HG03045 (cell line): ENCODE data around the gene CSNK1D.
"Not testable (repeated sequence)": the region's sequence is repeated elsewhere in the genome, so short reads cannot be mapped to it uniquely, and the experiment has no call there.

Experiments
- ATAC-seq: cut with Tn5 transposase; IDR thresholded peaks from one replicate; pipeline ENCODE4 v1.9.1; 2021; ENCODE audit warnings: mild to moderate bottlenecking, moderate library complexity; ENCODE audit not compliant: unreplicated experiment

CSNK1D gene

DNA sequence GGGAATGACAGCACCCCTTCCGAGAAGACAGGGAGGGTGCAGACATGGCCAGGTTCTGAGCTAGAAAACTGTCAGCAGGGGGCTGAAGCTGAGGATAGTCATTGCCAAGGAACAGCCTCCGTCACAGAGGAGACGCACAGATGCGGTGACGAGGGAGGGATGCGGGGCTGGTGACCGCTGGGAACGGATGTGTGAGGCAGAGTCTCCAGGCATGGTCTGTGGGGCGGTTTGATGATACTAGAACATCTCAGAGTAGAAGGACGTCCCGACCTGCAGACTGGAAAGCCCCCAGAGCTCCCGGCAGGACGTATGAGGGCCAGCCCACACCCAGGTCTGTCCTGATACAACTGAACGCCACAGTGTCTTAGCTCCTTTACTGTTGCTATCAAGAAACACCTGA is 1.8 kb upstream of the CSNK1D start:
- ATAC-seq = no peak

DNA sequence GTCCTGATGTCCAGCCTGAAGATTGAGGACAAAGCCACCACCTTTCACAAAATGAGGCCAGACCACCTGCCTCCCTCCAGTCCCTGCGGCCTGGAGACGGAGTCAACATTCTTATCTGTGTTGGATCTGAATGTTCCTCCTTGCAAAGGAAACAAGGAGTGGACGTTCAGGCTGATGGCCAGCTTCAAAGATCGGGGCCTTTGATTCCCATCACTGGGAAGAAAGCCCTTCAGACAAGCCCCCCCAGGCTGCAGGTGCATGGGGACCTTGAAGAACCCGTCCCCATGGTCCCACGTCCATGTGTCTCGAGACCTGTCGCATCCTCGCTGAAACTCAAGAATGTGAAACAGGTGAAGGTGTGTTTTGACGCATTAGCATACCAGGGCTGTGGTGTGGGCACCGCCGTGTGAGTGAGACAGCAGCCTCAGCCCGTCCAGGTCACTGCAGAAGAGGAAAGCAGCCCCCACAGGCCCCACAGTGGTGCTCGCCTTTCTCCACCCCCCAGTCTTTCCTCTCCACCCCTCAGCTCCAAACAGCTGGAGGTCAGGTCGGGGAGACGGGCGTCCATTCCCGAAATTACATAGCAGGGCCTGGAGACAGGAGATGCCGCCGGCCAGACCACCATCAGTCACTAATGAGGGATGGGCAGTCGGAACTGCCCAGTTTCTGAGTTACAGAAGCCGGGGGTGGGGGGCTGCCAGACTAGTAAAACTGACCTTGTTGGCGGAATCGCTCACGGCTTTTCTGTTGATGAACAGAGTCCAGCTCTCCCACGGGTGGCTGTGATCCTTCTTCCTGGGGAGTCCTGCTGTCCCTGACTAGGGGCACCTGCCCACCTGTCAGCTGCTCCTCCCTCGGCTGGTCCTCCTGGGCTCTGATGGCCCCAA is 877 bp upstream of the CSNK1D start:
- ATAC-seq = no peak

DNA sequence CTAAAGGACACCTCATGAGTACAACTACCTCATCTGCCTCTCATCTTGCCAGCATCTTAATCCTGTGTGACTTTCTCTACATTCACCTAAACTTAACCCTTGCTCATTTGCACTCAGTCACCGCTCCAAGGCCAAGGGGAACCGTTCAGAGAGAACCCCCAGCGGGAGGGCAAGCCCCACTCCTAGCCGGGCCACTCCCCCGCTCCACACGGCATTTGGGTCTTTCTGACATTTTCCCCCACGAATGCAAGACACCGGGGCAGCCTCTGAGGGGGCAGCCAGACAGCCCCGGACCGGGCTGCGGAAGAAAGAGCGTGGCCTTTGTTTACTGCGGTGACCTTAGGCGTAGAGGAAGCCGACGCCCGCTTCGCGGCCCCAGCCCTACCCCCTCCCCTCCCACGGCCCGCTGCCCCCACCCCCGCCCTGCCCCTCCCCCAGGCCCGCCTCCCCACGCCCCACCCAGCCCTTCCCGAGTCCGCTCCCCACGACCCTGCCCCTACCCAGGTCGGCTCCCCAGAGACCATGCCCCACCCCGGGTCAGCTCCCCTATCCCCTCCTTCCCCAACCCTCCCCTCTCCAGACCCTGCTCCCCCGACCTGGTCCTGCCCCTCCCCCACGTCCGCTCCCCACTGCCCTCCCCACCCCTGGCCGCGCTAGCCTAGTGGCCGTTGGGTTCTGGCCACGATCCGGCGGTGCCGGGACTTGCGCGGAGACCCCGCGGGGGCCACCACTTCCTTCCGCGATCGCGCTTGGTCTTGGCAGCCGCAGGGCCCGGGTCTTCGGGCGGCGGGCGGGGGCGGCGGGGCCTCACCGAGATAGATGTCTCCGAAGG is 789 bp downstream of the CSNK1D start:
- ATAC-seq = no peak

DNA sequence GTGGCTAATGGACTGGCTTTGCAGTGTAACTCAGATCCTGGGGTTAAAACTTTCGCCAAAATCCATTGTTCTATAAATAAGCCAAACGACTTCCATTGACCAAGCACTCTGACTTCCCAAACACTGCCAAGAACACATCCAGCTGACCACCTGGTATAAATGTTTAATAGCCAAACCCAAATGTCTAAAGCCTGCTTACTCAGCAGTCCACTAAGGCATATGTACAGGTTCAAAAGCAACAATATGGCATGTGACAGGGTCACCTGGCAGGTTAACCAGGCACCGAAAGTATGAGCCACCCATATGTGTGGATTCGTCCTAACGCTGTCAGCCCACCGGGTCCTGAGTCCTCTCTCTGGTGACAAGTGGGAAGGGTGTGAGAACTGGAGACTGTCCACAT is 2.1 kb downstream of the CSNK1D start:
- ATAC-seq = no peak

DNA sequence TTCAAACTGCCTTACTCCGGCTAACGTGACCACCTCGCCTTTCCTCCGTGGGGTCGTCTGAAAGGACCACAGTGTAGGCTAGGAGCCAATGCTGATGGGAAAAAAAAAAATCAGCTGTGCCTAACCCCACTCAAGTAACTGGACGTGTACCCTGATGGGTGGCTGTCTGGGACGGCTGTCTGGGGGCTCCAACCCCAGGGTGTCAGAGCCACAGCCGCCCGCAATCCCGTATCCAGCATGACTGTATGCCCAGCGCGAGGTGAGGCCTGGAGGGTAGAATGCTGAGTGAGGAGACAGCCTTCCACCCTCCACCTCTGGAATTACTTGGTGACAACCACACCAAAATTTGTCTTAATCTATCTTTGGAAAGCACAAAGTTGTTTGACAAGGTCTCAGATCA is 2.8 kb downstream of the CSNK1D start:
- ATAC-seq = no peak

DNA sequence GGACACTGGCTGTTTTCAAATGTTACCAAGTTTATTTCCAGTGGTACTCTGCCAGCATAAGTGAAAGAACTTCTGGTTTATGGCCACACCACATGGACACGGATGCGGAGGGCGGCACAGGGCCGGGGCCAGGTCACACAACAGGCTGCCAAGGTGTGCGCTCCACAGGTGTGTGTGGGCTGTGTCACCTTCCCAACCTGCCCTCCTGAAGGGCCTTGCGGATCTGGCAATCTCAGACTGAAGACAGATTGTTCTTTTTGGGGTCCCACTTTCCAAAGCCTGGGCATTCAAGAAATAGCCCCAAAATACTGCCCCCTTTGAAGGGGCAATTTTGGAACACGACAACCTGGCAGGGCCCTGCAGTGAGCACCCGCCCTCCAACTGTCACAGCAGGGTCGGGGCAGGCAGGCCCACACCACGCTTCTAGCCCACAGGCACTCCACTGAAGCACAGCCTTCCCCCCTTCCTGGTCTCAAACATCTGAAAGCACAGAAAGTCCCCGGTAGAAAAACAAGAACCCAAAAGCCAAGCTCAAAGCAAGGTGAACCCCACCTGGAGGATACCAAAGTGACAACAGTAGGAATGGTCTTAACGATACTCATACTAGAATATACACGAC is 3.5 kb downstream of the CSNK1D start:
- no peak for ATAC-seq

DNA sequence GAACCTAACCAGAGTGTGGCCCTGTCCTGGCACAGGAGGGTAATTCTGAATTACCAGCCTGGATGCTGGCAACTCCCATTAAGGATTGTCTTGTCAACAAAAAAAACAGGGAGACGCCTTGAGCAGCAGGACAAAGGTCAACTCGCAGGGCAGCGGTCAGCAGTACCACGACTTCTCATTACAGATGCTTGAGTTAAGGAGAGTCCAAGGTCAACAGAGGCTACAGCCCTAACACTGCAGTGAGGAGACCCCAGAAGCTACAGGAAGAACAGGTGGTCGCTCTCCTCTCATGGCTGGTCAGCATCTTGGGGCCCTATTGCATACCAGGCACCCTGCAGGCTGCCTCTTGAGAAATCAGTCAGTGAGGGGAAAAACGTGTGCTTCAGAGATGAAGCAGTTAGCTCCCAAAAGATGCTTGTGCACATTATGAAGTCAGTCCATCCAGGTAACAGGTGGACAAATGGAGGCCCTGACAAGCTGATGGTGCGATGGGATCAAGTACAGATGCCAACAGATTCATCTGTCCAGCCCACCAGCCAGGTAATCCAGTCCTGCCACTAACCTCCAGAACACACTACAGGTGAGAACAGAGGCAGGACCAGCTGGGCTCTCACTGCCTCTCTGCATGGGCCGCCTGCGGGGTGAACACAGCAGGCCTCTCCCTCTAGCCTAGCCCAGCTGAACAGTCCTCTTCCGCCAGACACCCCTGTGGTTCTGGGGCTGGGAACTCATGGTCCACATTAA is 4.2 kb downstream of the CSNK1D start:
- ATAC-seq = no peak

DNA sequence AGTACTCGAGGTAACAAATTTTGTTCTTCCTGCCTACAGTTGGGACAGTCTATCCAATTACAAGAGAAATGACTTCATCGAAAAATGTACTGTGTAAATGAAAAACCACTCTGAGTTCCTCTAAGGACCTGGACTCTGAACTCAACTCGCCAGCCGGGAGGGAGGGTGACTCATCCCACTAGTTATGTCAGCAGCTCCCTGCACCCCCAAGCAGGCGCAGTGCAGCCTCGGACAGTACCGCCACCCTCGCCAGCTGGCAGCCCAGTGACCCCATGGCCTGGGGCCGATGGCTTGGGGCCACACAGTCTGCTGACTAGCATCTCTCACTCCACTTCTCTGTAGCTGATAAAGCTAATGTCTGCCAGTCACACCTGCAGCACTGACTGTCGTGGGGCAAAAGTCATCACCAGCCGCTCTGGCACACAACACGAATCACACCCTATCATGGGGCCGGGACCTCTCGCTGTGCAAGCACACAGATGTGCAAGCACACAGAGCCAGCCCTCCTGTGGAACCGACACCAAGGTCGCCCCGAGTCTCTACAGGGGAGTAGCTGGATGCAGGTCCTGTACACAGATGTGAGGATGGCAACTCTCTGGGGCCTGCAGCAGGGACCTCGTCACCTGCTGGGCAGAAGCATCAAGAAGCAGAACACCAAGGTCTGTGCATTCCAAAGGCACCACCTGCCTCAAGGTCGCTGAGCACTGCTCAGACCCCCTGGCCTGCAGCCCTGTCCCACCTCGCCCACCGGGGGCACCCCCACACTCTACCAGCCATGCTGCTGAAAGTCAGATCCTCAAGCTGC is 5.7 kb downstream of the CSNK1D start:
- no peak for ATAC-seq

DNA sequence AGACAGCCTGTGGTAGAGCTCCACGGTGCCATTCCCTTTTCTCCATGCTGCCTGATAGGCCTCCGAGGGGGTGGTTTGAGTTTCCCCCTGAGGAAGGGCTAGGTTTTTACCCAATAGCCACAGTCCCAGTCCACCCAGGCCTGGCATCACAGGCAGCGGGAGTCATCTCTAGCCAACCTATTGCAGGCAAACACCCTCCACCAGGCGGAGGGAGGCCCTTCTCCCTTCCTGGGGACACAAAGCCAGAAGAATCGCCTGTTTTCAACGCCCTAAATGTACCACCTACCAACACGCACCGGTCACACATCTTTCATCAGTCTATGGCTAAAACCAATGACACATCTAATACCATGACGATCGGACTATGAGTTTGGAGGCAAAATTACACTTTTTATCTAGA is 7.4 kb downstream of the CSNK1D start:
- ATAC-seq = no peak

DNA sequence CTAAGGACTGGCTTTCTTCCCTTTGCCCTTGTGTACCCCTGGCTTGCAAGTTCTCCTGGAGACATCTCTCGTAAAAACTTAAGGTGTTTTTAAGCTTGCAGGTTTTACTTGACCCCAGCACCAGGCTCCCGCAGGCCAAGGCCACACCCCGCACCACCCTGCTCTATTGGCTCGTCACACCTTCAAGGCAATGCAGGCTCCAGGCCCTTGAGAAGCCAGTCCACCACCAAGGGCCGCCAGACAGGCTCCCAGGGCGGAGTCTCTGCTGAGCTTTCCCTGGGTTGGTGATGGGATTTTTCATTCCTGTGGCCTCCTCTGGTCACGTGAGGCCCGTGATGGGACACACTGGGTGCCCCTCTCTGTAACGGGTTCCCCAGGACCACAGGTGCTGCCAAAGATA is 9.9 kb downstream of the CSNK1D start:
- no peak for ATAC-seq

DNA sequence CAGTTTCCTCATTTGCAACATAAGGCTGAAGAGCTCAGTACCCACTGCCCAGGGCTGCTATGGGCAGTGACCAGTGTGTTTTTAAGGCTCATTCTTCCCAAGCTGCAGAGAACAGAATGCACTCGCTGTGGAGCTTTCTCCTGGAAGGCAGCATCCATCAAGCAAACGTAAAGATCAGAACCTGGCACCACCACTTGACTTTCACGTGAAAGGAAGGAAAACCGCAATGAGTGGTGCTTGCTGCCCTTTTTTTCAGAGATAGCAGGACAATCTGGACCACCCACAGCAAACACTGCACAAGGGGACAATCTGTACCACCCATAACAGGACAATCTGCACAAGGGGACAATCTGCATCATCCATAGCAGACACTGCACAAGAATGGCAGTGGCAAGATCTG is 11.2 kb downstream of the CSNK1D start:
- no peak for ATAC-seq

DNA sequence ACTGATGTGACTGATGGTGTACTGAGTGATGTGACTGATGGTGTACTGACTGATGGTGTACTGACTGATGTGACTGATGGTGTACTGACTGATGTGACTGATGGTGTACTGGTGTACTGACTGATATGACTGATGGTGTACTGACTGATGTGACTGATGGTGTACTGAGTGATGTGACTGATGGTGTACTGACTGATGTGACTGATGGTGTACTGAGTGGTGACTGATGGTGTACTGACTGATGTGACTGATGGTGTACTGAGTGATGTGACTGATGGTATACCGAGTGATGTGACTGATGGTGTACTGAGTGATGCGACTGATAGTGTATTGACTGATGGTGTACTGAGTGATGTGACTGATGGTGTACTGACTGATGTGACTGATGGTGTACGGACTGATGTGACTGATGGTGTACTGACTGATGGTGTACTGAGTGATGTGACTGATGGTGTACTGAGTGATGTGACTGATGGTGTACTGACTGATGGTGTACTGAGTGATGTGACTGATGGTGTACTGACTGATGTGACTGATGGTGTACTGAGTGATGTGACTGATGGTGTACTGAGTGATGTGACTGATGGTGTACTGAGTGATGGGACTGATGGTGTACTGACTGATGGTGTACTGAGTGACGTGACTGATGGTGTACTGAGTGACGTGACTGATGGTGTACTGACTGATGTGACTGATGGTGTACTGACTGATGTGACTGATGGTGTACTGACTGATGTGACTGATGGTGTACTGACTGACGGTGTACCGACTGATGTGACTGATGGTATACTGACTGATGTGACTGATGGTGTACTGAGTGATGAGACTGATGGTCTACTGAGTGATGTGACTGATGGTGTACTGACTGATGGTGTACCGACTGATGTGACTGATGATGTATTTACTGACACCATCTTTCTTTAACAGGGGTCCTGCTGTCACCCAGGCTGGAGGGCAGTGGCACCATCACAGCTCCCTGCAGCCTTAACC is 13.2 kb downstream of the CSNK1D start:
- not testable (repeated sequence) for ATAC-seq

DNA sequence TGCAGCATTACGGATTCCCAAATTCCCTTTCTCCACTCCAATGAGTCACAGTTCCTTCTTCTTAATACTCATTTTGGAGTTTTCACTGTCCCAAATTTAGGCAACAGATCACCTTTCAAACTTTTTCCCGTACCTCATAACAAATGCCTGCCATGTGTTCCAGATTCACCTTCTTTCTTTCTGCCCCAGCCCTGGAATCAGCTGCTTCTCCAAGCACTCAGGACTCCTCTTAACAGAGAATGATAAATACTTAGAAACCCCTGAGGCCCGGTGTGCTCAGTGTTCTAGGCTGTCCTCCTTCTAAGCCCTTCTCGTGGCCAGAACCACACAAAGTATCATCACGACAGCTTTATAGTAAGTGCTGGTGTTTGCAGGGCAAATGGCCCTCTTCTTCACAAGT is 14.9 kb downstream of the CSNK1D start:
- no peak for ATAC-seq

DNA sequence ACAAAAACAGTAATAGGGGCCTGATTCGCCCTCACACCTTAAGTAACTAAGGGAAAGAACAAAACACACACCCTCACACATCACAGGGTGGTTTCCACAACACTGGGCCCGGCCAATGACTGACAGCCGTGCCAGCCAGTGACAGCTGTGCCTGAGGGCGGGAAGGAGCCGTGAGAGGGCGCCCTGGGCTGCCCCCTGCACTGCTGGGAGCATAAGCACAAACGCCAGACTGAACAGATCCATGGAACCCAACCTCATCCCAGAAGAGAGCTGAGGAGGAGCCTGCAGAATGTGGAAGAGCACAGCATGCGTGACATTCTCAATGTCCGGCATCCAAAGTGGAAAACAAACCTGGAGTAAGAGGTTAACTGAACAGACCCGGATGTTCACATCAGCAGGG is 16.0 kb downstream of the CSNK1D start:
- no peak for ATAC-seq

DNA sequence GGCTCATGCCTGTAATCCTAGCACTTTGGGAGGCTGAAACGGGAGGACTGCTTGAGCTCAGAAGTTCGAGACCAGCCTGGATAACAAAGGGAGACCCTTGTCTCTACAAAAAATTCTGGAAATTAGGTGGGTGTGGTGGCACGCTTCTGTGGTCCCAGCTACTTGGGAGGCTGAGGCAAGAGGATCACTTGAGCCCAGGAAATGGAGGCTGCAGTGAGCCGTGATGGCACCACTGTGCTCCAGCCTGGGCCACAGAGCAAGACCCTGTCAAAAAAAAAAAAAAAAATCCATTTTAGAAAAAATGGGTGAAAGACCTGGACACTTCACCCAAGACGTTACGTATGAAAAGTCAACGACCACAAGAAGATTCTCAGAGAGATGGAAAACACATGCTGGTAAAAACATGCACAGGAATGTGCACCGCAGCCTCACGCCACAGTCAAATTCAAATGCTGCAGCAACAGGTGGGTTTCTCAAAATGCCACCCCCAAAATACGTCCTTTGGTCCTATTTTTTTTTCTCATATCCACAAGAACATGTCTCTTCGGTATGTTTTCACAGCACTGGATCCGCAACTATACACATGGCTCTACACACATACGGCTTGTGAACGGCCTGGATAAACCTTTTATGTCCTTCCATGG is 17.1 kb downstream of the CSNK1D start:
- ATAC-seq = no peak

DNA sequence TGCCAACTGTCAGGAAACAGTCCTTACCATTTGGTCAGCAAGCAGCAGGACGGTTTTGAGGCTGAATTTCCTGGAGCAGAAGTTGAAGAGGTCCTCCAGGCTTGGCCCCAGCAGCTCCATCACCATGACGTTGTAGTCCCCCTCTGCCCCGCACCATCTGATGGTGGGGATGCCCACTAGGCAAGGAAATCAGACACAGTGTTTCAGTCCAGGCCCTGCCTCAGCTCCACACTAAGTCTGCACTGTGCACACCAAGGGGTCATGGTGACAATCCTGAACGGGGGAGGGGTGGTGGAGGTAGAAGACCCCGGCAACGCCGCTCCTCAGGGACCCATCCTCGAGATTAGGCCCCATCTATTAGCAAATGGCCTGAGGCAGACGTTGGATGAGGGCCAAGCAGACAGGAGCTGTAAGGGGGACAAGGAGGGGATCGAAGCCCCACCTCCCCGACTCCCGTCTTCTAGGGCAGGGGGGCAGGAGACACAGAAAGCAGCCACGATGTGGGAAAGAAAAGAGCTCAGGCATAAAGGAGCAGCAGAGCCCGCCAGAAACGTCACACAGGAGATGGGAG is 18.0 kb downstream of the CSNK1D start:
- ATAC-seq = no peak

DNA sequence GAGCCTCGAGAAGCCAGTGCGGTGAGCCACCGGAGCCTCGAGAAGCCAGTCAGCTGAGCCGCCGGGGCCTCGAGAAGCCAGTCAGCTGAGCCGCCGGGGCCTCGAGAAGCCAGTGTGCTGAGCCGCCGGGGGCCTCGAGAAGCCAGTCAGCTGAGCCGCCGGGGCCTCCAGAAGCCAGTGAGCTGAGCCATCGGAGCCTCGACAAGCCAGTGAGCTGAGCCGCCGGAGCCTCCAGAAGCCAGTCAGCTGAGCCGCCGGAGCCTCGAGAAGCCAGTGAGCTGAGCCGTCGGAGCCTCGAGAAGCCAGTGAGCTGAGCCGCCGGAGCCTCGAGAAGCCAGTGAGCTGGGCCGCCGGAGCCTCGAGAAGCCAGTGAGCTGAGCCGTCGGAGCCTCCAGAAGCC is 18.8 kb downstream of the CSNK1D start:
- ATAC-seq = not testable (repeated sequence)

DNA sequence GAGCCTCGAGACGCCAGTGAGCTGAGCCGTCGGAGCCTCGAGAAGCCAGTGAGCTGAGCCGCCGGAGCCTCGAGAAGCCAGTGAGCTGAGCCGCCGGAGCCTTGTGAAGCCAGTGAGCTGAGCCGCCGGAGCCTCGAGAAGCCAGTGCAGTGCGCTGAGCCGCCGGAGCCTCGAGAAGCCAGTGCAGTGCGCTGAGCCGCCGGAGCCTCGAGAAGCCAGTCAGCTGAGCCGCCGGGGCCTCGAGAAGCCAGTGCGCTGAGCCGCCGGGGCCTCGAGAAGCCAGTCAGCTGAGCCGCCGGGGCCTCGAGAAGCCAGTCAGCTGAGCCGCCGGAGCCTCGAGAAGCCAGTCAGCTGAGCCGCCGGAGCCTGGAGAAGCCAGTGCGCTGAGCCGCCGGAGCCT is 19.4 kb downstream of the CSNK1D start:
- ATAC-seq = not testable (repeated sequence)
